ENCODE measurements around the gene DLG3. TPM values are rescaled to one million over a fixed set of nuclear protein-coding genes. Genes with fewer than 3 reads are reported as not detected.

DLG3 gene
- total and polyA plus RNA-seq, 2 of the 8 experiments (the other 6 are each of a cell fraction or from before 2014, with no cell fraction given) = 29.2 to 63.8 TPM

- CTCF ChIA-PET (ENCODE audit: partially characterized antibody) = interaction anchor here (0.6 to 4.2 kb wide), 8 partner anchors 10 to 470 kb away, joined by 3 to 43 read pairs (median 4); partner anchors contain the start of gene GDPD2
- H3K4me2 ChIP-seq (ENCODE audit: insufficient read depth in 1 of 2, low read depth in 2 of 2, low read length in 2 of 2) = peak overlapping the region; percentile 15 to 51; a peak in 3 of 4 replicates
- peaks cover 0 to 6% (median 1%) of the 10 kb centered on the region in 4 experiments; a peak in 4 of 7 replicates for H3K4me1 ChIP-seq (replicated peaks in 1 of 4; ENCODE audit: control insufficient read depth in 3 of 4, insufficient read depth in 4 of 4, low read length in 3 of 4)
- POLR2A ChIA-PET (ENCODE audit: partially characterized antibody) = interaction anchor here (0.6 to 5.3 kb wide), 5 partner anchors 9 to 213 kb away, joined by 3 to 52 read pairs (median 4); partner anchors contain the start of genes DLG3 and GDPD2
- H3K79me1 ChIP-seq (ENCODE audit: low read depth, low read length) = no peaks in the 10 kb centered on the region
- H3K9ac ChIP-seq (replicated peaks in 1 of 4; ENCODE audit: extremely low read depth in 1 of 4, low read depth in 3 of 4, low read length in 3 of 4) = no peak overlapping the region; a peak in 1 of 7 replicates
- no peak overlapping the region for H3K14ac ChIP-seq (ENCODE audit: insufficient read length)
- no peak overlapping the region for H3K18ac ChIP-seq (ENCODE audit: extremely low read depth, low read length)
- FAIRE-seq (peak; percentile 7), DNase-seq (ENCODE audit: low read depth in 1 of 2, low spot score in 2 of 2) (no peak)
- H3K79me2 ChIP-seq (ENCODE audit: control insufficient read depth in 1 of 2, insufficient read depth in 2 of 2, low read length in 2 of 2) = no peaks in the 10 kb centered on the region
- WGBS, 2 experiments (ENCODE audit: extremely low coverage in 1 of 2, insufficient coverage in 1 of 2, insufficient read length in 1 of 2, insufficient replicate concordance in 2 of 2, low coverage in 1 of 2, low lambda C conversion rate in 2 of 2, missing lambda C conversion rate in 1 of 2) = 72% methylated on average over 13 of the region's 15 CpGs; no CpG with 5 or more reads in 1 of the 2 experiments
- 0 out of 2 replicates have a peak overlapping the region, but pooled peaks have one; percentile 29 for H2BK15ac ChIP-seq (ENCODE audit: low read length)
- H3K23ac ChIP-seq (ENCODE audit: insufficient read length) = no peak overlapping the region
- no peak overlapping the region for H4K8ac ChIP-seq (ENCODE audit: extremely low read depth, insufficient read depth, low read length)
- no peak overlapping the region for H2AFZ ChIP-seq (ENCODE audit: low read length)
- H3K27me3 ChIP-seq (replicated peaks in 1 of 4; ENCODE audit: control insufficient read depth in 3 of 4, extremely low read depth in 1 of 4, insufficient read depth in 3 of 4, low read length in 3 of 4) = no peaks in the 10 kb centered on the region
- H2AK5ac ChIP-seq (ENCODE audit: low read depth, low read length) = no peak overlapping the region
- no peak overlapping the region for H4K91ac ChIP-seq (replicated peaks; ENCODE audit: insufficient read length, low read length)
- TF ChIP-seq CEBPB (IDR thresholded peaks at IDR 0.05; ENCODE audit: low read depth, low read length) (no peak), CTBP2 (IDR thresholded peaks at IDR 0.05; ENCODE audit: borderline replicate concordance, insufficient read depth, insufficient read length, low read length) (no peak), ATF3 (IDR thresholded peaks at IDR 0.05; ENCODE audit: insufficient read depth, low read depth, low read length) (no peak), KDM4A (IDR thresholded peaks at IDR 0.05; ENCODE audit: low read depth, low read length, severe bottlenecking) (no peak), SIN3A (conservative IDR thresholded peaks at IDR 0.05 in 1 of 2, IDR thresholded peaks at IDR 0.05 in 1 of 2; ENCODE audit: low read depth in 1 of 2, low read length in 2 of 2) (no peak), TAF1 (IDR thresholded peaks at IDR 0.05; ENCODE audit: low read depth, low read length) (no peak), YY1 (IDR thresholded peaks at IDR 0.05; ENCODE audit: low read depth, low read length) (no peak), RBBP5 (IDR thresholded peaks at IDR 0.05; ENCODE audit: borderline replicate concordance, low read depth, low read length) (no peak)
- no peak overlapping the region for H2BK12ac ChIP-seq (ENCODE audit: low read depth, low read length)
- H3K27ac ChIP-seq (ENCODE audit: low read depth, low read length) = no peak overlapping the region
- no peaks in the 10 kb centered on the region; the same call in 1 of the 2 replicates for H3K23me2 ChIP-seq (ENCODE audit: low read depth, low read length)
- H3K4ac ChIP-seq (replicated peaks; ENCODE audit: insufficient read length, low read depth, low read length) = no peak overlapping the region
- H2BK120ac ChIP-seq (replicated peaks; ENCODE audit: low read depth, low read length) = no peak overlapping the region
- H3K9me3 ChIP-seq (ENCODE audit: insufficient read depth in 2 of 2, low read depth in 1 of 2, low read length in 1 of 2) = no peaks in the 10 kb centered on the region
- no peak overlapping the region for H4K5ac ChIP-seq (ENCODE audit: insufficient read length, low read depth, low read length)
- peaks cover 4 to 27% (median 15%) of the 10 kb centered on the region in 4 experiments for H3K36me3 ChIP-seq (ENCODE audit: control insufficient read depth in 2 of 4, insufficient read depth in 4 of 4, low read length in 3 of 4)
- H4K20me1 ChIP-seq (replicated peaks in 1 of 2; ENCODE audit: control insufficient read depth in 1 of 2, insufficient read depth in 2 of 2, low read length in 2 of 2) = no peaks in the 10 kb centered on the region
- H3K56ac ChIP-seq (replicated peaks; ENCODE audit: insufficient read length, low read depth, low read length) = no peak overlapping the region
- peak overlapping the region in 1 of 4 experiments; percentile 88; a peak in 2 of 8 replicates for H3K4me3 ChIP-seq (ENCODE audit: extremely low read depth in 1 of 4, insufficient read depth in 2 of 4, low read depth in 3 of 4, low read length in 4 of 4)
- no peak overlapping the region for H2BK20ac ChIP-seq (ENCODE audit: low read length)
- H2BK5ac ChIP-seq (ENCODE audit: low read depth, low read length) = no peak overlapping the region
These were observed 11.4 kb upstream of the DLG3 start for GRCh38 chrX:70432936-70433847.
